GM11168 (cell line): ENCODE data around the gene TMEM119.

Experiments
- in situ Hi-C: fragments of 300-500 bp; cut with MboI; formaldehyde crosslinking; loops from one replicate; pipeline ENCODE4 v1.12.0; 2022; ENCODE audit warnings: low sequenced_read_pairs; ENCODE audit not compliant: unreplicated experiment

The TMEM119 gene

DNA sequence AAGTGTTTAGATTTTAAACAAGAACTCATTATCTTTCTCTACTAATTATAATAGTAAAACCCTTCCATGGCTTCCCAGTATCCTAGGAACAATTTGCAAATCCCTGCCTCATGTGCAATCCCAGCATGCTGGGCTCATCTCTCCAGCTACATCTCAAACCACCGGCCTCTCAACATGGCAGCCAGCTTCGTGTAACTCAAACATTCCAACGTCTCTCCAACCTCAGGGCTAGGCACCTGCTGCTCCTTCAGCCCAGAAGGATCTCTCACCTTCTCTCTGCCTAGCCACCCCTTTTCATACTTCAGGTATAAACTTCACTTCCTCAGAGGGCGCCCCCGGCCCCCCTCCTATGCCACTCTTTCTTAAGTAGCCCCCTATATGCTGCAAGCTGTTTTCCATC lies 44.1 kb downstream of the TMEM119 start:
- in situ Hi-C loops: no loop called here

DNA sequence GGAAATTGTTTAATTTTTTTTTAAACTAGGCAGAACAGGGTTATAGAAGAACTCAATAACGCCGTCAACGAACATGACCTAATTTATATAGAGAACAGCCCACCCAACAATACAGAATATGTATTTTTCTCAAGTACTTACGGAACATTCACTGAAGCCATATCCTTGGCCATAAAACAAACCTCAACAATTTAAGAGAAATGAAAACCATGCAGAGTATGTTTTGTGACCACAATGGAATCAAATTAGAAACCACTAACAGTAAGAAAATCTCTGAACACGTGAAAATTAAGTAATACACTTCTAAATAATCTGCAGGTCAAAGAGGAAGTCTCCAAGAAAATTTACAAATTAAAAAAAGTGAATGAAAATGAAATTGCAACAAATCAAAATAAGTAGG lies 46.3 kb downstream of the TMEM119 start:
- in situ Hi-C loops: no loop called here

DNA sequence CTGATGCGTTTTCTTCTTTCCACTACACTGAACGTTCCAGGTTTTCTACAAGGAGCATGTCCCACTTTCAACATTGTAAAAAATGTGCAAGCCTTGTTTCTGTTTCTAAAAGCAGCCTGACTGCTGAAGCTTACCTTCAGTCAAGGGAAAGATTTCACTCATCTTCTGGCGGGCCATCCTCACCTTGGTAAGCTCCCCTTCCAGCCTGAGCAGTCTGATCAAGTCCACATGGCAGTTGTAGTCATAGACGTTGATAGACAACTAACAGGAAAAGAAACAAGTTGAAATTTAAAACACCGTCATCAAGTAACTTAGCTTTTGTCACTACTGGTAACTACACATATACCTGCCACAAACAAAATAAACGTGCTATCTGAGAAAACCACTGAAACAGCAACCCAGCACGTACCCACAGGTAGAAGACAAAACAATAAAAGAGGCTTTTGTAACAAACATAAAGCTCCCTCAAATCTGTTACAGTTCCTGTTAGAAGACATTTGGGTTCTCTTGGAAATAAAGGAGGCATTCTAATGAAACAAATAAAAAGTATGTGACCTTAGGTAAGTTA lies 48.8 kb downstream of the TMEM119 start:
- in situ Hi-C loops: no loop called here

DNA sequence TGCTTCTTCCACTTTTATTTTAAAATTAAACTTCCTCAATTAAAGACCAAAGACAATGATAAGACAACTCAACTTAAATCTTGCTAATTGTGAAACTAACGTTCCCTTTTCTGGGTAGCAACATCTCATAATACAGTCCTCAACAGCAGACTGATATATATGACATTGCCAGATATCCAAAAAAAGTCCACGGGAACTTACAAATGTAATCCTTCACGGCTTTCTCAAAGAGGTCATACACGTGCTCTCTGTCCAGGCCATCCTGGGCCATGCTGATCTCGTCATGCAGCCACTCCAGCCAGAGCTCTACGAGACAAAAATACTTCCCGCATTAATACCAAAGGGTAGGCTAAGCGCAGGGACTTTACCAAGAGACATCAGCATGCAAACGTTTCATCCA lies 50.2 kb downstream of the TMEM119 start:
- in situ Hi-C loops: no loop called here

- in situ Hi-C loops: no loop called here
These were observed 54.2 kb downstream of the TMEM119 start for GRCh38 chr12:108543652-108544051.

DNA sequence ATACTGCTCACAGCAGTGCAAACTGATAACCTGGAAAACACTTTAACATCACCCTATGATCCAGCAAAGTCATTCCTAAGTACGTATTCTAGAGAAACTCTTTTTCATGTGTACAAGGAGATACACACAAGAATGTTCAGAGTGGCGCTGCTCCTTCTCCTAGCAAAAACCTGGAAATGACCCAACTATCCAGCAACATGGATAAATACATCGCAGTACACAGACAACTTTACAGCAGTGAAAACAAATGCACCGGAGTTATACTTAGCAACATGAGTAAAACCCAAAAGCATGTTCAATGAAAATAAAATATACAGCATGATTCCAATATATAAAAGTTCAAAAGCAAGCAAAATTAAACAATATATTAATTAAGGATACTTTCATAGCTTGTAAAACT lies 55.6 kb downstream of the TMEM119 start:
- in situ Hi-C loops: no loop called here
